ENCODE data around the gene MAP1LC3C. TPM values are rescaled to one million over a fixed set of nuclear protein-coding genes. Genes with fewer than 3 reads are reported as not detected.

MAP1LC3C gene
- total and polyA plus RNA-seq, 4 donors = 0.29 to 3.5 (median 0.57) TPM

DNA sequence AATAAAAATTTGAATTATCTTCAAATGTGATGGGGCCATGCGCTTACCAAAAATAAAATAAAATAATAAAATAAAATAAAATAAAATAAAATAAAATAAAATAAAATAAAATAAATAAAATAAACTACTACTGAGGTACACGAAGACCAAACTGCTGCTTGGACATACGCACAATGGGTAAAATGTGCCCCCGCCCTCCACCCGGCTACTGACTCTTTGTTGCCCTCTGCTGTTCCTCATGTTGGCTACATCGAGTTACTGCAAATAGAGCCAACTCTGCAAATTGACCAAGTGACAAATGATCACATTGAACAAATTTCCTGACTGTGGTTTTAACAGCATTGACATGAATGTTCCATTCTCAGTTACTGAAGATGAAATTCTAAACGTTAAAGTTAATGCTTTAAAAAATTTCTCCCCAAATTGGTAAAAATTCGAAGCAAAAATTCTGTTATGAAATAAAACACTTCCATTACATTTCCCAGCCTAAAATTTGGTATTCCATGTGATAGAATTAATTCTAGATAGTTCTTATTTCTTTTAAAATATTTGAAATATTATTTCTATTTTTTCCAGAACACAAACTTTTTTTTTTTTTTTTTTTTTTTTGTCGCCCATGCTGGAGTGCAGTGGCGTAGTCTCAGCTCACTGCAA, 18.8 kb upstream of the MAP1LC3C start:
- Histone ChIP-seq H3K9me3 (ENCODE audit: control insufficient read depth in 4 of 4, insufficient read depth in 3 of 4, low read length in 3 of 4) (no peaks in the 10 kb centered on the region), H3K4me3 (no peak overlapping the region), H3K36me3 (ENCODE audit: control insufficient read depth in 4 of 4, insufficient read depth in 4 of 4, low read length in 4 of 4) (no peaks in the 10 kb centered on the region), H3K27ac (ENCODE audit: low read depth in 1 of 2, low read length in 1 of 2) (no peak overlapping the region), H3K27me3 (ENCODE audit: control insufficient read depth in 3 of 3, insufficient read depth in 3 of 3, low read length in 2 of 3) (no peaks in the 10 kb centered on the region), H3K9ac (ENCODE audit: insufficient read depth in 1 of 2, low read length in 2 of 2) (no peak overlapping the region), H3K4me1 (ENCODE audit: control insufficient read depth in 5 of 5, insufficient read depth in 5 of 5, low read length in 5 of 5) (peaks cover 0 to 1% (median 0%) of the 10 kb centered on the region in 5 donors)
- DNase-seq = peak; percentile 51 to 60 (median 57)
- 43 to 45% methylated on average over 10 of the region's 10 CpGs for WGBS, 2 donors
- TF ChIP-seq, protein P1, sequence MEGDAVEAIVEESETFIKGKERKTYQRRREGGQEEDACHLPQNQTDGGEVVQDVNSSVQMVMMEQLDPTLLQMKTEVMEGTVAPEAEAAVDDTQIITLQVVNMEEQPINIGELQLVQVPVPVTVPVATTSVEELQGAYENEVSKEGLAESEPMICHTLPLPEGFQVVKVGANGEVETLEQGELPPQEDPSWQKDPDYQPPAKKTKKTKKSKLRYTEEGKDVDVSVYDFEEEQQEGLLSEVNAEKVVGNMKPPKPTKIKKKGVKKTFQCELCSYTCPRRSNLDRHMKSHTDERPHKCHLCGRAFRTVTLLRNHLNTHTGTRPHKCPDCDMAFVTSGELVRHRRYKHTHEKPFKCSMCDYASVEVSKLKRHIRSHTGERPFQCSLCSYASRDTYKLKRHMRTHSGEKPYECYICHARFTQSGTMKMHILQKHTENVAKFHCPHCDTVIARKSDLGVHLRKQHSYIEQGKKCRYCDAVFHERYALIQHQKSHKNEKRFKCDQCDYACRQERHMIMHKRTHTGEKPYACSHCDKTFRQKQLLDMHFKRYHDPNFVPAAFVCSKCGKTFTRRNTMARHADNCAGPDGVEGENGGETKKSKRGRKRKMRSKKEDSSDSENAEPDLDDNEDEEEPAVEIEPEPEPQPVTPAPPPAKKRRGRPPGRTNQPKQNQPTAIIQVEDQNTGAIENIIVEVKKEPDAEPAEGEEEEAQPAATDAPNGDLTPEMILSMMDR (IDR thresholded peaks at IDR 0.05; ENCODE audit: control extremely low read depth, extremely low read depth) = peak; percentile 42
- ATAC-seq (ENCODE audit: insufficient read depth, low FRiP score) = no peak

DNA sequence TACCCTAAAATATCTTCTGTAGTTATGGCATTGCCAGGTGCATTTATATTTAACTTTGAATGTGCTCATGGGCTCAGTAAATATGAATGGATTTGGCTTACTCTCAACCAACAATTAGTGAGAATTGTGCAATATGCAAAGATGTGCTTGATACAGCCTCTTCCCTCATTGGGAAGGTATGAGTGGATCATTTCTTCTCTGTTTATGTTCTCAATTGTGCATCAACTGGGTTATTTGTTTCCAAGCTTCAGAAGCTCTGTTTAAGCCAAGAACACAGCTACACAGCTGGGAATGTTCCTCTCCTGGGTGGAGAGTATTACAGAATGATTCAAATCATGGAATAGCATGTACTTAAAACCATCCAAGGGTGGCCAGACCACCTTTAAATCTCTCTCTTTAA, 17.6 kb upstream of the MAP1LC3C start:
- H3K9ac ChIP-seq (ENCODE audit: insufficient read depth in 1 of 2, low read length in 2 of 2) = no peak overlapping the region
- H3K27ac ChIP-seq (ENCODE audit: low read depth in 1 of 2, low read length in 1 of 2) = no peak overlapping the region
- no peak for ATAC-seq (ENCODE audit: insufficient read depth, low FRiP score)
- H3K4me1 ChIP-seq (ENCODE audit: control insufficient read depth in 5 of 5, insufficient read depth in 5 of 5, low read length in 5 of 5) = peaks cover 0 to 1% (median 0%) of the 10 kb centered on the region in 5 donors
- TF ChIP-seq, protein P1 (IDR thresholded peaks at IDR 0.05; ENCODE audit: control extremely low read depth, extremely low read depth) = no peak
- H3K36me3 ChIP-seq (ENCODE audit: control insufficient read depth in 4 of 4, insufficient read depth in 4 of 4, low read length in 4 of 4) = no peaks in the 10 kb centered on the region
- H3K9me3 ChIP-seq (ENCODE audit: control insufficient read depth in 4 of 4, insufficient read depth in 3 of 4, low read length in 3 of 4) = no peaks in the 10 kb centered on the region
- DNase-seq = no peak
- H3K4me3 ChIP-seq = no peak overlapping the region
- no peaks in the 10 kb centered on the region for H3K27me3 ChIP-seq (ENCODE audit: control insufficient read depth in 3 of 3, insufficient read depth in 3 of 3, low read length in 2 of 3)

DNA sequence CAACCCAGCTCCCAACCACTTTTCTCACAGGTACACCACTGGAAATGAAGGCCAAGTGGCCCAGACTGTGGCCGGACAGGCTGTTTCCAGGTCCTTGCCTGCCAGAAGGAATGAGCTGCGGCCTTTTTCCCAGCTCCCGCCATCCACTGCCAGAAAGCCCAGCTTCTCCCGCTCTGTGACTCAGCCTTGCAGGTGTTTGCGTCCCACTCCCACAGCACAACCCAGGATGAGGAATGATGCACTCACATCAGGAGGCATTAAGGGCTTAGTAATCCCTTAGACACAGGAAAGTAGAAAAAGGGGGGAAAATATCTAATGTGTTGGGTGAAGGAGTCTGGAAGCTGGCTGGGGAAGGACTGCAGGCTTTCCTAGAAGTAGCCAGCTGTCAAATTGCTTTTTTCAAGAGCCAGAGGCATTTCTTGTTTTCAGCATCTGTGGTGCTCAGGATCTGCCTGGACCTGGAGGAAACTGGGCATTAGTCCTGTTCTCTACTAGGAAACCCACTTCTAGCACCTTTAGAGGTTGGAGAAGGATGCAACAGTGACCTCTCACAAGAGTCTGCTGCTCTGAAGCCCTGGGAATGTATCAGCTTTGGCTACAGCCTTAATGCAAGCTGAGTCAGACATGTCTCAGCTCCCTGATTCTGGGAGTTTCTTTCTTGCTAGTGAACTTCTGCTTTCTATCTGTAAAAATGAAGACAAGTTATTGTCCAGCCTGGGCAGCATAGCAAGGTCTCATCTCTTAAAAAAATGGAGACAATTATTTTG, 13.2 kb upstream of the MAP1LC3C start:
- H3K4me1 ChIP-seq (ENCODE audit: control insufficient read depth in 5 of 5, insufficient read depth in 5 of 5, low read length in 5 of 5) = peaks cover 0 to 6% (median 1%) of the 10 kb centered on the region in 5 donors
- peaks cover 0 to 2% (median 0%) of the 10 kb centered on the region in 4 donors for H3K9me3 ChIP-seq (ENCODE audit: control insufficient read depth in 4 of 4, insufficient read depth in 3 of 4, low read length in 3 of 4)
- no peaks in the 10 kb centered on the region for H3K27me3 ChIP-seq (ENCODE audit: control insufficient read depth in 3 of 3, insufficient read depth in 3 of 3, low read length in 2 of 3)
- H3K27ac ChIP-seq (ENCODE audit: low read depth in 1 of 2, low read length in 1 of 2) = no peak overlapping the region
- TF ChIP-seq, protein P1 (IDR thresholded peaks at IDR 0.05; ENCODE audit: control extremely low read depth, extremely low read depth) = no peak
- ATAC-seq (ENCODE audit: insufficient read depth, low FRiP score) (no peak), DNase-seq (peak in 2 of 3 donors; percentile 27 to 29)
- no peak overlapping the region for H3K4me3 ChIP-seq
- no peak overlapping the region for H3K9ac ChIP-seq (ENCODE audit: insufficient read depth in 1 of 2, low read length in 2 of 2)
- no peaks in the 10 kb centered on the region for H3K36me3 ChIP-seq (ENCODE audit: control insufficient read depth in 4 of 4, insufficient read depth in 4 of 4, low read length in 4 of 4)
- 87 to 90% methylated on average over 5 of the region's 5 CpGs for WGBS, 2 donors
